ENCODE results near the gene CHST14. TPM values are rescaled to one million over a fixed set of nuclear protein-coding genes. Genes with fewer than 3 reads are reported as not detected.

CHST14 gene, protein sequence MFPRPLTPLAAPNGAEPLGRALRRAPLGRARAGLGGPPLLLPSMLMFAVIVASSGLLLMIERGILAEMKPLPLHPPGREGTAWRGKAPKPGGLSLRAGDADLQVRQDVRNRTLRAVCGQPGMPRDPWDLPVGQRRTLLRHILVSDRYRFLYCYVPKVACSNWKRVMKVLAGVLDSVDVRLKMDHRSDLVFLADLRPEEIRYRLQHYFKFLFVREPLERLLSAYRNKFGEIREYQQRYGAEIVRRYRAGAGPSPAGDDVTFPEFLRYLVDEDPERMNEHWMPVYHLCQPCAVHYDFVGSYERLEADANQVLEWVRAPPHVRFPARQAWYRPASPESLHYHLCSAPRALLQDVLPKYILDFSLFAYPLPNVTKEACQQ
- 10 to 100 TPM; 13.7 to 14.1 TPM for total RNA-seq

DNA sequence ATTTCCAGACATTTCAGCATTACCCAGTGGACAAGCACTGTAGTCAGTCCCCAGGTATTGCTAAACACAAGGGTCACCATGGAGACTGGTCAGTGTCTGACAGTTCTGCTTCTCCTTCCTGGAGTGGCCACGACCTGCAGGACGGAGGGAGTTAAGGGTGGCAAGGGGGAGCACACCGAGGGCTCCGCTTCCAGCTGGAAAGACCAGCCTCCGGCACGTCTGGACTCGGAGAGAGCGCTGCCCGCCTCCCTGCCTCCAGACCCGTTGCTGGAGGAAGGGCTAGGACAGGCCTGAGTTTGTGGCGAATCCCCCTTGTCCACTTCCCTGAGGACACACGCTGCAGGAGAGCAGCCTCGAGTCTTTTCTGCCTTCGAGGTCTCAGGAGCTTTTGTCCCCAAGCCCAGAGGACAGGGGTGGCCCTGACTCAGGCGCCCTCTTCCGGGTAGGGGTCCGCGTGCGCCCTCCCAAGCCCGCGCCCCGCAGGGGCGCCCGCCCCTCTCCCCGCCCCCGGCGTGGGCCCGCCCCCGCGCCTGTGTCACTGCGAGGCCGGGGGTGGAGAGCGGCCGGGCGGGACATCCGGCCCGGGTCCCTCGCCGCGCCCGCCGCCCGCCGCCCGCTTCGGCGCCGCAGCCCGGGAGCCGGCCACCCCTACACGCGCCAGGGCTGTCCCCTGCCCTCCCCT, at the start of gene CHST14:
Gene CHST14 (plus strand): TSS at position 562 of the 682 bp plus-strand sequence. CDS start 230 bp downstream, outside the sequence.

DNA sequence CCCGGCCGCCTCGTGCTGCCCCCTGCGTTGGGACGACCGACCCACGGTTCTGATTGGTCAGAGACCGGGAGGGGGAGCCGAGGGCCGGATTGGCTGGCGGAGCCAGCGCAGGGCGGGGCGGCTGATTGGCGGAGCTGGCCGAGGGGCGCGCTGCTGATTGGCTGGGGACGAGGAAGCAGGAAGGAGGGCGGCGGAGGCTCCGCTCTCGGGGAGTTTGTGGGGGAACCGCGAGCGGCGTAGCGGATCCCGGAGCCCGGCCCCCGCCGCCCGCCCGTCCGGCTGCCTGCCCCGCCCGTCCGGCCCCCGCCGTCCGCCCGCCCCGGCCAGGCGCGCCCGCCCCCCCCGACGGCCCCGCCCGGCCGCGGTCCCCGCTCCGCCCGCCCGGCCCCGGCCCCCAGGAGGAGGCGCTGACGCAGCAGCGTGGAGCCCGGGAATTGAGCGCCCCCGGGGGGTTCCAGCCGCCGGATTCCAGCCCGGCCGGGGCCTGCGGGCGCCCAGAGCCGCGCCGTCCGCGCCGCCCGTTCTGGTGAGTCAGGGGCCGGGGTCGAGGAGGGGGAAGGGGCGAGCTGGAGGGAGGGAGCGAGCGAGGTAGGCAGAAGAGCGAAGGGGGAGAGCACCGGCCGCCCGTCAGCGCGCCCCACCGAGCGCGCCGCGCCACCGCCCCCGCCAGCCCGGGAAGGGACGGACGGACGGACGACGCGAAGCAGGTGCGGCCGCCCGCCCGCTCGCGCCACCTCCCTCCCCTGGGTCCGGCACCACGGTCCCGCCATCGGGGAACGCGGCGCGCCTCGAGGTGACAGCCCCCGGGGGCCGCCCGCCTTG, 29.8 kb upstream of the CHST14 start, which contains the start of gene BAHD1:
Gene BAHD1 (plus strand): TSS at position 211 of the 822 bp plus-strand sequence. CDS start 17,512 bp downstream, outside the sequence.

Other genes starting within 250 kb of the CHST14 start
- gene PAK6, start 231.9 kb upstream of the CHST14 start, total RNA-seq, result under 1 TPM; 0.48 to 0.91 TPM
- under 1 TPM; 0.23 to 0.26 TPM for gene ANKRD63, start 187.9 kb upstream of the CHST14 start, total RNA-seq
- 100 to 1,000 TPM; 178 to 182 TPM for gene PLCB2, start 163.0 kb upstream of the CHST14 start, total RNA-seq
- gene INAFM2, start 147.3 kb upstream of the CHST14 start, total RNA-seq, result 1 to 10 TPM; 8.4 to 9.7 TPM
- gene CCDC9B, start 130.0 kb upstream of the CHST14 start, total RNA-seq, result under 1 TPM; 0.43 to 0.76 TPM
- gene PHGR1, start 120.0 kb upstream of the CHST14 start, total RNA-seq, result not detected
- under 1 TPM; 0.05 to 0.08 TPM for gene DISP2, start 112.8 kb upstream of the CHST14 start, total RNA-seq
- gene KNSTRN, start 88.3 kb upstream of the CHST14 start, total RNA-seq, result 10 to 100 TPM; 35.5 to 35.7 TPM
- 10 to 100 TPM; 43.6 to 45.3 TPM for gene IVD, start 65.2 kb upstream of the CHST14 start, total RNA-seq
- gene BAHD1, start 30.0 kb upstream of the CHST14 start, total RNA-seq, result 10 to 100 TPM; 29.7 to 30.0 TPM
- 10 to 100 TPM; 24.8 to 30.9 TPM for gene CCDC32, start 94.1 kb downstream of the CHST14 start, total RNA-seq
- 10 to 100 TPM; 10.3 to 13.2 TPM for gene RPUSD2, start 98.3 kb downstream of the CHST14 start, total RNA-seq
- 10 to 100 TPM; 40.6 to 44.1 TPM for gene KNL1, start 123.3 kb downstream of the CHST14 start, total RNA-seq
- gene RAD51, start 224.2 kb downstream of the CHST14 start, total RNA-seq, result 10 to 100 TPM; 44.5 to 48.6 TPM